ENCODE results near the gene HLA-DRA. TPM values are rescaled to one million over a fixed set of nuclear protein-coding genes. Genes with fewer than 3 reads are reported as not detected.
"Not testable (repeated sequence)": the region's sequence is repeated elsewhere in the genome, so short reads cannot be mapped to it uniquely, and the experiment has no call there.

Gene HLA-DRA
- total RNA-seq, 1 experiment from 2014 or later: not detected

- not testable (repeated sequence) for DNase-seq (ENCODE audit: low spot score)
Observed at GRCh38 chr6:32473376-32474348, 34.0 kb downstream of the HLA-DRA start.

DNA sequence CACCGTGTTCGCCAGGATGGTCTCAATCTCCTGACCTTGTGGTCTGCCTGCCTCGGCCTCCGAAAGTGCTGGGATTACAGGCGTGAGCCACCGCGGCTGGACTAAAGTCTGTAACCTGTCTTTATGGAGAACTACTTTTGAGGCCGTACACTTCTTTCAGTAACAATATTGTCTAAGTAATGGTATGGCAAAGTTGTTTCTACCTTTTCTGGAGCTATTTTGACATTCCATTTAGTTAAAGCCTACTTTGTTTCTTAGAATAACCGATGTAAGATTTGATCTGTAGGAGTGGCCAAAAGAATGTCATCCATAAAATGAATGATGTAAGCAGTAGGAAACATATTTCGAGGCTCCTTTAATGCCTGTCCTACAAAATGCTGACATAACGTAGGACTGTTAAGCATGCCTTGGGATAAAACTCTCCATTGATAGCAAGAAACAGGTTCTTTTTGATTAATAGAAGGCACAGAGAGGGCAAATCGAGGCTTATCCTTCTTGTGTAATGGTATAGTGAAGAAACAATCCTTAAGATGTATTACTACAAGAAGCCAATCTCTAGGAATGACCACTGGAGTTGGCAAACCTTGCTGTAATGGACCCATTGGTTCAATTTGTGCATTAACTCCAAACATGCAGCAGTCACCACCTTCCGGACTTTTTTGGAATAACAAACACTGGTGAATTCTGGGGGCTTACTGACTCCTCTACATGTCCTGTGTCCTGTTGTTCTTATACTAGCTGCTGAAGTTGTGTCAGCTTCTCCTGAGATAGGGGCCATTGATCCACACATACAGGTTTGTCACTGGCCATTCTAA lies 35.9 kb downstream of the HLA-DRA start:
- no peak for DNase-seq (ENCODE audit: low spot score)

GRCh38 chr6:32483968-32484613 lies 44.4 kb downstream of the HLA-DRA start:
- no peak for DNase-seq (ENCODE audit: low spot score)

DNA sequence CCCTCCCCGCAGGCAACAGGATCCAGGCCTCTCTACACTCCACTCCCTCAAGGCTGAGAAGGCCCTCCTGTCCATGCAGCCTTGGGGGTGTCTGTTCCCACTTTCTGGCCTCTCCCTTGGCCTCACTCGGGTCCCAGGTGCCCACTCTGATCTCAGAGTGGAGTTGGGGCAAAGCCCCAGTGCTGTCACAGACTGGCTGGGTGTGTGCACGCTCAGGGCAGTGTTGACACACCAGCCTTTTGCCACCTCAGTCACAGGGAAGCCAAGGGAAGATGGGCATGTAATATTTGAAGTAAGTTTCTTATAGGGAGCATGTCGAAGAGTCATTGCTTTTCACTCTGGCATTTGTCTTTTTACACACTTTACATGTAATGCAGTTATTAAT lies 44.9 kb downstream of the HLA-DRA start:
- no peak for DNase-seq (ENCODE audit: low spot score)

- no peak for DNase-seq (ENCODE audit: low spot score)
Observed at GRCh38 chr6:32488083-32488482, 48.4 kb downstream of the HLA-DRA start.

DNA sequence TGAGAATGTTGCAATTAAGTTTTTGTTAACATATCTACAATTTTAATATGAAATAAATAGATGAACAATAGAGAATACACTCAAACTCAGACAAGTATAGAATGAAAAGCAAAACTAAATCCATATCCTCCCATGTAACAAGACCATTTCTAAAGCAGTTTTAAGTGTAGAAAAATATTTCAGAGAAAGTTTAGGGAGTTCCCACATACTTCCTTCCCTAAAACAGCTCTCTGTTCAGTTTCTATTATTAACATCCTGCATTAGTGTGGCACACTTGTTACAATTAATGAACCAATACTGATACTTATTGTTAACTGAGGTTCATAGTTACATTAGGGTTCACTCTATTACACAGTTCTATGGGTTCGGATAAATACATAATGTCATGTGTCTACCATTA lies 52.0 kb downstream of the HLA-DRA start:
- no peak for DNase-seq (ENCODE audit: low spot score)

GRCh38 chr6:32492351-32492750 lies 52.7 kb downstream of the HLA-DRA start:
- DNase-seq (ENCODE audit: low spot score): no peak

Other genes starting within 250 kb of the HLA-DRA start
- gene PBX2, start 249.7 kb upstream of the HLA-DRA start, total RNA-seq (2014; rRNA removed; shearing (Covaris generic)): 16.6 and 18.7 TPM in 2 replicates
- 2.2 and 4.7 TPM in 2 replicates for gene GPSM3, start 247.2 kb upstream of the HLA-DRA start, total RNA-seq (2014; rRNA removed; shearing (Covaris generic))
- gene NOTCH4, start 215.8 kb upstream of the HLA-DRA start, total RNA-seq (2014; rRNA removed; shearing (Covaris generic)): 2.2 and 2.4 TPM in 2 replicates
- not detected in 2 replicates for gene TSBP1, start 68.0 kb upstream of the HLA-DRA start, total RNA-seq (2014; rRNA removed; shearing (Covaris generic))
- not detected in 2 replicates for gene BTNL2, start 32.7 kb upstream of the HLA-DRA start, total RNA-seq (2014; rRNA removed; shearing (Covaris generic))
- gene HLA-DRB5, start 90.4 kb downstream of the HLA-DRA start, total RNA-seq (2014; rRNA removed; shearing (Covaris generic)): not detected in 2 replicates
- not detected in 2 replicates for gene HLA-DRB1, start 150.0 kb downstream of the HLA-DRA start, total RNA-seq (2014; rRNA removed; shearing (Covaris generic))
- gene HLA-DQA1, start 197.5 kb downstream of the HLA-DRA start, total RNA-seq (2014; rRNA removed; shearing (Covaris generic)): not detected in 2 replicates
- not detected in 2 replicates for gene HLA-DQB1, start 226.8 kb downstream of the HLA-DRA start, total RNA-seq (2014; rRNA removed; shearing (Covaris generic))

Data from HT-29 (cell line).